ENCODE results near the gene SMARCD3. TPM values are rescaled to one million over a fixed set of nuclear protein-coding genes. Genes with fewer than 3 reads are reported as not detected.

The SMARCD3 gene
- total and polyA plus RNA-seq, 2 of the 4 experiments (the other 2 are of a cell fraction) = 37.5 to 48.5 TPM

GRCh38 chr7:151207804-151208203 is 40.7 kb downstream of the SMARCD3 start:
- Histone ChIP-seq H3K56ac (ENCODE audit: extremely low read depth, insufficient read depth, low read length) (no peak overlapping the region), H3K4me3 (ENCODE audit: insufficient read depth, low read depth, low read length) (no peak overlapping the region), H3K4me1 (ENCODE audit: control insufficient read depth, insufficient read depth, low read length) (no peaks in the 10 kb centered on the region), H3K4me2 (ENCODE audit: low read depth, low read length) (no peak overlapping the region), H2BK5ac (ENCODE audit: low read depth, low read length, poor library complexity, severe bottlenecking) (no peak overlapping the region), H3K18ac (ENCODE audit: low read depth, low read length) (no peak overlapping the region), H2AK9ac (replicated peaks; ENCODE audit: low read depth, low read length, poor library complexity) (no peak overlapping the region), H3K36me3 (ENCODE audit: control insufficient read depth, insufficient read depth, low read length) (peaks cover 6% of the 10 kb centered on the region), H3K14ac (replicated peaks; ENCODE audit: low read depth, low read length) (no peak overlapping the region), H3K27ac (ENCODE audit: insufficient read depth, low read length) (no peak overlapping the region), H2BK20ac (ENCODE audit: low read depth, low read length) (no peak overlapping the region), H2BK120ac (ENCODE audit: low read depth, low read length) (no peak overlapping the region), H4K8ac (ENCODE audit: low read depth in 2 of 2, low read length in 2 of 2) (no peak overlapping the region), H3K27me3 (ENCODE audit: control insufficient read depth, insufficient read depth, low read length) (peaks cover 53% of the 10 kb centered on the region), H3K9me1 (ENCODE audit: insufficient read depth, low read length) (no peaks in the 10 kb centered on the region; the same call in 1 of the 2 replicates), H2AFZ (replicated peaks; ENCODE audit: low read length, poor library complexity) (no peak overlapping the region), H2BK15ac (ENCODE audit: low read depth, low read length) (no peak overlapping the region), H4K20me1 (ENCODE audit: insufficient read depth, low read length) (no peaks in the 10 kb centered on the region), H4K91ac (ENCODE audit: insufficient read depth, low read depth, low read length) (no peak overlapping the region), H2AK5ac (ENCODE audit: low read depth, low read length) (no peak overlapping the region), H3K9me3 (ENCODE audit: control insufficient read depth, insufficient read depth, low read length) (no peaks in the 10 kb centered on the region), H3K9ac (ENCODE audit: low read depth, low read length) (no peak overlapping the region), H3K23ac (ENCODE audit: low read depth, low read length) (no peak overlapping the region), H3K4ac (ENCODE audit: low read depth, low read length) (no peak overlapping the region), H3K79me1 (ENCODE audit: low read depth in 1 of 2, low read length in 2 of 2) (no peaks in the 10 kb centered on the region), H4K5ac (ENCODE audit: low read depth, low read length) (no peak overlapping the region)
- TF ChIP-seq POLR2A (IDR thresholded peaks at IDR 0.05; ENCODE audit: low read depth, low read length) (no peak), USF2 (IDR thresholded peaks at IDR 0.05; ENCODE audit: low read depth, low read length) (no peak), CEBPB (IDR thresholded peaks at IDR 0.05; ENCODE audit: low read depth, low read length) (no peak), CHD1 (IDR thresholded peaks at IDR 0.05; ENCODE audit: low read depth, low read length) (no peak), NFE2L2 (IDR thresholded peaks at IDR 0.05; ENCODE audit: low read depth, low read length) (no peak), MAFK (IDR thresholded peaks at IDR 0.05; ENCODE audit: low read depth, low read length) (no peak), FOS (IDR thresholded peaks at IDR 0.05; ENCODE audit: low read depth, low read length) (no peak), RCOR1 (IDR thresholded peaks at IDR 0.05; ENCODE audit: insufficient replicate concordance, low read length) (no peak), BHLHE40 (IDR thresholded peaks at IDR 0.05; ENCODE audit: low read depth, low read length) (no peak), SMC3 (IDR thresholded peaks at IDR 0.05; ENCODE audit: low read depth, low read length) (no peak)
- DNase-seq = no peak
- WGBS, 2 experiments (ENCODE audit: extremely low coverage in 2 of 2, insufficient read length in 1 of 2) = 20% methylated on average over 9 of the region's 12 CpGs; no CpG with 5 or more reads in 1 of the 2 experiments
- dilution Hi-C loops (cut with HindIII; ENCODE audit: low sequenced_read_pairs, unreplicated experiment) (no loop called here), intact Hi-C loops (cut with micrococcal nuclease) (no loop called here), in situ Hi-C loops (cut with MboI; ENCODE audit: low sequenced_read_pairs) (no loop called here)
- no peak for ATAC-seq (ENCODE audit: low read depth)
- ChIA-PET POLR2A (ENCODE audit: unreplicated experiment) (no interaction called here), CTCF (no interaction called here)
- BruUV-seq (replicated peaks) = no TSS peak
